Testis (tissue), 3 donors: ENCODE results near the gene POLDIP2. TPM values are rescaled to one million over a fixed set of nuclear protein-coding genes. Genes with fewer than 3 reads are reported as not detected.
A peak's percentile ranks its signal among the peaks of the same experiment; 100 is the strongest.

Experiments used
- DNase-seq: peaks from one replicate; pipeline ENCODE4 v3.0.0-alpha.2; 2019
- H3K27ac ChIP-seq, 2 donors: fragments of 200-600 bp; sonication (generic); one replicate each; pipeline ENCODE4 v1.5.1; 2019
- H3K27me3 ChIP-seq: fragments of 200-600 bp; sonication (generic); one replicate; pipeline ENCODE4 v1.5.1; 2019
- H3K36me3 ChIP-seq: fragments of 200-600 bp; sonication (generic); one replicate; pipeline ENCODE4 v1.5.1; 2017; ENCODE audit warnings: low read depth; ENCODE audit errors: missing control alignments
- H3K4me1 ChIP-seq: fragments of 200-600 bp; sonication (generic); one replicate; pipeline ENCODE4 v1.5.1; 2019
- H3K4me3 ChIP-seq, 2 donors: fragments of 200-600 bp; sonication (generic); one replicate each; pipeline ENCODE4 v1.5.1; 2017 to 2019
- H3K9me3 ChIP-seq: fragments of 200-600 bp; sonication (generic); one replicate; pipeline ENCODE4 v1.5.1; 2017
- CTCF ChIP-seq, 3 experiments: fragments of 450-650 bp in 2 of 3; fragments of 200-600 bp in 1 of 3; sonication (generic) in 1 of 3; IDR thresholded peaks; one replicate each; pipeline ENCODE4 v1.5.1; 2016 to 2019; ENCODE audit warnings: antibody characterized with exemption in 3 of 3, mild to moderate bottlenecking in 2 of 3, moderate library complexity in 1 of 3
- POLR2A ChIP-seq: fragments of 450-650 bp; IDR thresholded peaks from one replicate; pipeline ENCODE4 v1.6.1; 2017; ENCODE audit warnings: antibody characterized with exemption, mild to moderate bottlenecking, moderate library complexity
- WGBS, 2 donors: methylation state at CpG; one replicate each; pipeline ENCODE4 v1.1.5; 2018; 5-methylcytosine and 5-hydroxymethylcytosine counted together
- intact Hi-C: fragments of 100-400 bp; cut with DNase I; formaldehyde crosslinking; loops from one replicate; pipeline ENCODE4 v1.15.1; 2023; ENCODE audit warnings: low total_unique reads
- polyA plus RNA-seq: library from polyadenylated mRNA; stranded (reverse); fragments of 350-450 nt; fragmentation: Illumina TruSeq; extraction: RNeasy Lipid Tissue Mini Kit (QIAGEN cat#74804); gene quantifications from one replicate; pipeline ENCODE4 v1.2.3, GENCODE V29; 2014; ENCODE audit warnings: low read depth, low replicate concordance; ENCODE audit not compliant: insufficient read depth
- total RNA-seq, 2 donors: library from RNA; depleted of rRNA; stranded (reverse); fragments of >200 nt; gene quantifications; one replicate each; pipeline ENCODE4 v1.2.3, GENCODE V29; 2016

The POLDIP2 gene
- total and polyA plus RNA-seq, 3 donors from 2014 or later = 139 to 154 (median 143) TPM

- DNase-seq = no peak
- Histone ChIP-seq H3K9me3 (no peaks in the 10 kb centered on the region), H3K27me3 (no peaks in the 10 kb centered on the region), H3K27ac (no peak overlapping the region), H3K4me1 (no peaks in the 10 kb centered on the region), H3K36me3 (no peaks in the 10 kb centered on the region), H3K4me3 (no peak overlapping the region)
- intact Hi-C loops = no loop called here
- WGBS, 2 donors = 83 to 89% methylated on average over 10 of the region's 10 CpGs
- no peak for TF ChIP-seq CTCF (IDR thresholded peaks at IDR 0.05)
- no peak for TF ChIP-seq POLR2A
Measured at GRCh38 chr17:28379814-28380801, 22.8 kb upstream of the POLDIP2 start.

GRCh38 chr17:28372945-28373274 is 15.6 kb upstream of the POLDIP2 start:
- H3K36me3 ChIP-seq = no peaks in the 10 kb centered on the region
- no peak overlapping the region for H3K4me3 ChIP-seq
- no peak for TF ChIP-seq POLR2A
- no peak for TF ChIP-seq CTCF (IDR thresholded peaks at IDR 0.05)
- no peaks in the 10 kb centered on the region for H3K9me3 ChIP-seq
- WGBS, 2 donors = 64 to 68% methylated on average over 6 of the region's 6 CpGs
- intact Hi-C loops = no loop called here
- DNase-seq = no peak
- no peaks in the 10 kb centered on the region for H3K27me3 ChIP-seq
- H3K27ac ChIP-seq = no peak overlapping the region
- peaks cover 28% of the 10 kb centered on the region for H3K4me1 ChIP-seq

GRCh38 chr17:28372203-28372944 is 15.0 kb upstream of the POLDIP2 start:
- intact Hi-C loops = no loop called here
- no peak for DNase-seq

More at GRCh38 chr17:28372203-28372944, 15.0 kb upstream of the POLDIP2 start:
- H3K36me3 ChIP-seq = no peaks in the 10 kb centered on the region
- H3K27ac ChIP-seq = peak overlapping the region in 1 of 2 donors; percentile 30
- WGBS, 2 donors = 7 to 23% methylated on average over 13 to 53 of the region's 53 CpGs
- H3K4me3 ChIP-seq = peak overlapping the region; percentile 45 to 51
- H3K27me3 ChIP-seq = no peaks in the 10 kb centered on the region
- no peaks in the 10 kb centered on the region for H3K9me3 ChIP-seq
- H3K4me1 ChIP-seq = peaks cover 28% of the 10 kb centered on the region
- TF ChIP-seq CTCF (IDR thresholded peaks at IDR 0.05) (no peak), POLR2A (no peak)
